ENCODE results near the gene QPRT.
"Not testable (repeated sequence)": the region's sequence is repeated elsewhere in the genome, so short reads cannot be mapped to it uniquely, and the experiment has no call there.

Gene QPRT

DNA sequence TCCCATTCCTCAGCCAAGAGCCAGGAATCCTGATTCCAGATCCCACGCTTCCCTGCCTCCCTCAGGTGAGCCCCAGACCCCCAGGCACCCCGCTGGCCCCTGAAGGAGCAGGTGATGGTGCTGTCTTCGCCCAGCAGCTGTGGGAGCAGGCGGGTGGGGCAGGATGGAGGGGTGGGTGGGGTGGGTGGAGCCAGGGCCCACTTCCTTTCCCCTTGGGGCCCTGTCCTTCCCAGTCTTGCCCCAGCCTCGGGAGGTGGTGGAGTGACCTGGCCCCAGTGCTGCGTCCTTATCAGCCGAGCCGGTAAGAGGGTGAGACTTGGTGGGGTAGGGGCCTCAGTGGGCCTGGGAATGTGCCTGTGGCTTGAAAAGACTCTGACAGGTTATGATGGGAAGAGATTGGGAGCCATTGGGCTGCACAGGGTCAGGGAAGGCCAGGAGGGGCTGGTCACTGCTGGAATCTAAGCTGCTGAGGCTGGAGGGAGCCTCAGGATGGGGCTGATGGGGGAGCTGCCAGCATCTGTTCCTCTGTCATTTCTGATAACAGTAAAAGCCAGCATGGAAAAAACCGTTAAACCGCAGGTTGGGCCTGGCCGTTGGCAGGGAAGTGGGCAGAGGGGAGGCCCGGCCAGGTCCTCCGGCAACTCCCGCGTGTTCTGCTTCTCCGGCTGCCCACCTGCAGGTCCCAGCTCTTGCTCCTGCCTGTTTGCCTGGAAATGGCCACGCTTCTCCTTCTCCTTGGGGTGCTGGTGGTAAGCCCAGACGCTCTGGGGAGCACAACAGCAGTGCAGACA, 15.8 kb upstream of the QPRT start, which contains the start of gene SPN:
Gene SPN (plus strand): TSS at position 232 of the 791 bp plus-strand sequence. CDS start 482 bp downstream, at position 714.
- no peak for DNase-seq

DNA sequence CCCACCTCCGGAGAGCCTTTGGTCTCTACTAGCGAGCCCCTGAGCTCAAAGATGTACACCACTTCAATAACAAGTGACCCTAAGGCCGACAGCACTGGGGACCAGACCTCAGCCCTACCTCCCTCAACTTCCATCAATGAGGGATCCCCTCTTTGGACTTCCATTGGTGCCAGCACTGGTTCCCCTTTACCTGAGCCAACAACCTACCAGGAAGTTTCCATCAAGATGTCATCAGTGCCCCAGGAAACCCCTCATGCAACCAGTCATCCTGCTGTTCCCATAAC, 15.2 kb upstream of the QPRT start:
- DNase-seq, result no peak

DNA sequence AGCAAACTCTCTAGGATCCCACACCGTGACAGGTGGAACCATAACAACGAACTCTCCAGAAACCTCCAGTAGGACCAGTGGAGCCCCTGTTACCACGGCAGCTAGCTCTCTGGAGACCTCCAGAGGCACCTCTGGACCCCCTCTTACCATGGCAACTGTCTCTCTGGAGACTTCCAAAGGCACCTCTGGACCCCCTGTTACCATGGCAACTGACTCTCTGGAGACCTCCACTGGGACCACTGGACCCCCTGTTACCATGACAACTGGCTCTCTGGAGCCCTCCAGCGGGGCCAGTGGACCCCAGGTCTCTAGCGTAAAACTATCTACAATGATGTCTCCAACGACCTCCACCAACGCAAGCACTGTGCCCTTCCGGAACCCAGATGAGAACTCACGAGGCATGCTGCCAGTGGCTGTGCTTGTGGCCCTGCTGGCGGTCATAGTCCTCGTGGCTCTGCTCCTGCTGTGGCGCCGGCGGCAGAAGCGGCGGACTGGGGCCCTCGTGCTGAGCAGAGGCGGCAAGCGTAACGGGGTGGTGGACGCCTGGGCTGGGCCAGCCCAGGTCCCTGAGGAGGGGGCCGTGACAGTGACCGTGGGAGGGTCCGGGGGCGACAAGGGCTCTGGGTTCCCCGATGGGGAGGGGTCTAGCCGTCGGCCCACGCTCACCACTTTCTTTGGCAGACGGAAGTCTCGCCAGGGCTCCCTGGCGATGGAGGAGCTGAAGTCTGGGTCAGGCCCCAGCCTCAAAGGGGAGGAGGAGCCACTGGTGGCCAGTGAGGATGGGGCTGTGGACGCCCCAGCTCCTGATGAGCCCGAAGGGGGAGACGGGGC, 14.7 kb upstream of the QPRT start:
- DNase-seq, result no peak

DNA sequence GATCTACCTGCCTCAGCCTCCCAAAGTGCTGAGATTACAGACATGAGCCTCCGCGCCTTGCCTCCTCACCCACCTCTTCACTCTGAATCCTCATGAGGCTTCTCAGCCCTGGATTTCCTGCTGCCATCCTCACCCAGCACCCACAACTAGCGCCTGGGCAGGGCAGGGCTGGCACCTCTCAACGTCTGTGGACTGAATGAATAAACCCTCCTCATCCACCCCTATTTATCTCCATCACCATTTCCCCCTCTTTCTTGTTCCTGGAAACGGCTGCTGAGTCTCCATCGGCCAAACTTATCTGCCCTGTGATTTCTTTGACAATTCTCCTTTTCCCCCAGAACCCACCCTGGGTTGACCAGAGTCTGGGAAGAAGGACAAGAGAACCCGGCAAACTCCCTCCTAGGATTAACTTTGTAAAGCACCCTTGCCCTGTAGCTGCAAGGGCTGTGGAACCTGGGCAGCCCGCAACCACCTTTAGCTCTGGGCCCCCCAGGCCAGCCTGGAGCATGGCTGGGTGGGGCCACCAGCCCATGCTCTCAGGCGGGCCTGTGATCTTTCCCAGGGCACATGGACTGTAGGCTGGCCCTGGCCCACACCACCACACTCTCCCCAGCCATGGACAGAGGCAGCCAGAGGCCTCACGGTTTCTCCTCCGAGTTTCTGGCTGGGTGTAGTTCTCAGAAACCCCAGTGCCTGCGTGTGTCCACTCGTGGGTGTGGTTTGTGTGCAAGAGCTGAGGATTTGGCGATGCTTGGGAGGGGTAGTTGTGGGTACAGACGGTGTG, 13.5 kb upstream of the QPRT start:
- no peak for DNase-seq

DNA sequence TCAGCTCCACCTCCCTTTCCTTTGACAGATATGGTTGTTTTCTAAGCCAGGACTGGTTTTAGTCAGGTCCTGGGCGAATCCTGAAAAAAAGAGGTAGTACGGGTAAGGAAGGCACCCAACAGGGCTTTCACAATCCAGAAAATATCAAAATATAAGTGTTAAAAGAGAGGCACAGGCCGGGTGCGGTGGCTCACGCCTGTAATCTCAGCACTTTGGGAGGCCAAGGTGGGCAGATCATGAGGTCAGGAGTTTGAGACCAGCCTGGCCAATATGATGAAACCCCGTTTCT, 11.7 kb upstream of the QPRT start:
- DNase-seq, result not testable (repeated sequence)

DNA sequence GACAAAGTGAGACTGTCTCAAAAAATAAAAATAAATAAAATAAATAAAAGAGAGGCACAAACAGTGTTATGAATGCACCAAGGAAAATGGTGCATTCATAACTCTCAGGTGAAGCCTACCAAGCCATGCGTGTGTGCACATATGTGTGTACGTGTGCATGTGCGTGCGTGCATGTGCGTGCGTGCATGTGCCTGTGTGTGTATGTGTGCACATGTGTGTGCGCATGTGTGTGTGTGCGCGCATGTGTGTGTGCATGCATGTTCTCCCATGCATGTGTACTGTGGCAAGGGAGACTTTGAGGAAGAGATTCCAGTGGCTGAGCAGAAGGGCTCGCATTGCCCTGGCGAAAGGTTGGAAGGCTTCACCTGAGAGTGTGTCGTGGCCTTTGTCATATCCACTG, 11.2 kb upstream of the QPRT start:
- no peak for DNase-seq

DNA sequence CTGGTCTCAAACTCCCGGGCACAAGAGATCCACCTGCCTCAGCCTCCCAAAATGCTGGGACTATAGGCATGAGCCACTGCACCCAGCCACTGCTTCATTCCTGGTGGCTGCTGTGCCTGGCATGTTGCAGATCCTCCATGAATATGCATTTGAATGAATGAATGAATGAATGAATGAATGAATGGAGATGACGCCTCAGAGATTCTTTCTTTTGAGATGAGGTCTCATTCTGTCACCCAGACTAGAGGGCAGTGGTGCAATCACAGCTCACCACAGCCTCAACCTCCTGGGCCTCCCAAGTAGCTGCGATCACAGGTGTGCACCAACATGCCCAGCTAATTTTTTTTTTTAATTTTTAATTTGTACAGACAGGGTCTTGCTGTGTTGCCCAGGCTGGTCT, 10.7 kb upstream of the QPRT start:
- DNase-seq, result no peak

DNA sequence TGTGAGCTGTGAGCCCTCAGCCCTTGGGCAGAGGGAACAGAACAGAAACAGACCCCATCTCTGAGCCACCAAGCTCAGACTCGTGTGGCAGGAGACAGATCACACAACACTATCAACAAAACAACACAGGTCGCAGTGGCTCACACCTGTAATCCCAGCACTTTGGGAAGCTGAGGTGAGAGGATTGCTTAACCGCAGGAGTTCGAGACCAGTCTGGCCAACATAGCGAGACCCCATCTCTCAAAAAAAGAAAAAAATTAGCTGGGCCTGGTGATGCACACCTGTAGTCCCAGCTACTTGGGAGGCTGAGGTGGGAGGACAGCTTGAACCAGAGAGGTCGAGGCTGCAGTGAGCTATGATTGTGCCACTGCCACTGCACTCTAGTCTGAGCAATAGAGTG, 5.5 kb upstream of the QPRT start:
- DNase-seq, result no peak

DNA sequence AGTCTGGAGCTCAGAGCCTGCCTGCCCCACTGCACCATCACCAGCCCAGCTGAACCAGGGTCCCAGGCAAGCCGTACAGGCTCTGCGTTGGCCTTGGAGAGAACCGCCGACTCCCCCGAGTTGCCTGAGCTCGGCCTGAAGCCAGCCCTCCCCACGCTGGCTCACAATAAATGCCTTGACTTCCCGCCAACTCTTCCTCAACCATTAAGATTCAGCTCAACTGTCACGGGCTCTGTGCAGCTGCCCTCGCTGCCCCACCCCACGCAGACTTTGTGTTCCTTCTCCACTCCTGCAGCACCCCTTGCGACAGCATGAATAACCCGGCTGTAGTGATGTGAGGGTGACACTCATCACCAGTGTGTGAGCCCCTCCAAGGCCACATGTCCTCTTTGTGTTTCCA, 4.8 kb upstream of the QPRT start:
- no peak for DNase-seq

DNA sequence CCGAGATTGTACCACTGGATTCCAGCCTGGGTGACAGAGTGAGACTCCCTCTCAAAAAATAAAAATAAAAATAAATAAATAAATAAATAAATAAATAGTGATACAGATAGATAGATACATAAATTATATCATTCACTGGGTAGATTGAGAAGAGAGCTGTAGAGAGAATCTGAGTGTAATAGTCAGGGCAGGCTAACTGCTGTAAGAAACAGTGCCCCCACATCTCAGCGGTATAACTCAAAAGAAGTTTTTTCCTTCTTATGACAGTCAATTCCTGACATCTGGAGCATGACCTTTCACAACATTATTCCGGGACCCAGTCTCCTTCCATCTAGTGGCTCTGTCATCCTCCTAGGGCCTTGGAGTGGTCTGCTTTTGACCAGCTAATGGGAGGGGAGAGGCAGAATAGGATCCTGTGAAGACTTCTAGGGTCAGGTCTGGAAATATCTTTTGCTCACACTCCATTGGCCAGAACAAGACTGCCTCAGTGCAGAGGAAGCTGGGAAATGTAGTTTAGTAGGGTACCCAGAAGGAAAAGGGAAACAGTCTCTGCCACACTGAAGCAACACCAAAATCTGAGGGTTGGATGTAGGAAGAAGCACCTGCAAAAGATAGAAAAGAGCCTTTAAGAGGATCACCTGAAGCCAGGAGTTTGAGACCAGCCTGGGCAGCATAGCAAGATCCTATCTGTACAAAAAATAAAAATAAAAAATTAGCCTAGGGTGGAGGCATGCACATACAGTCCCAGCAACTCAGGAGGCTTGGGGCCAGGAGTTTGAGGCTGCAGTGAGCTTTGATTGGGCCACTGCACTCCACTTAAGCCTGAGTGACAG, 3.0 kb upstream of the QPRT start:
- DNase-seq, result no peak

DNA sequence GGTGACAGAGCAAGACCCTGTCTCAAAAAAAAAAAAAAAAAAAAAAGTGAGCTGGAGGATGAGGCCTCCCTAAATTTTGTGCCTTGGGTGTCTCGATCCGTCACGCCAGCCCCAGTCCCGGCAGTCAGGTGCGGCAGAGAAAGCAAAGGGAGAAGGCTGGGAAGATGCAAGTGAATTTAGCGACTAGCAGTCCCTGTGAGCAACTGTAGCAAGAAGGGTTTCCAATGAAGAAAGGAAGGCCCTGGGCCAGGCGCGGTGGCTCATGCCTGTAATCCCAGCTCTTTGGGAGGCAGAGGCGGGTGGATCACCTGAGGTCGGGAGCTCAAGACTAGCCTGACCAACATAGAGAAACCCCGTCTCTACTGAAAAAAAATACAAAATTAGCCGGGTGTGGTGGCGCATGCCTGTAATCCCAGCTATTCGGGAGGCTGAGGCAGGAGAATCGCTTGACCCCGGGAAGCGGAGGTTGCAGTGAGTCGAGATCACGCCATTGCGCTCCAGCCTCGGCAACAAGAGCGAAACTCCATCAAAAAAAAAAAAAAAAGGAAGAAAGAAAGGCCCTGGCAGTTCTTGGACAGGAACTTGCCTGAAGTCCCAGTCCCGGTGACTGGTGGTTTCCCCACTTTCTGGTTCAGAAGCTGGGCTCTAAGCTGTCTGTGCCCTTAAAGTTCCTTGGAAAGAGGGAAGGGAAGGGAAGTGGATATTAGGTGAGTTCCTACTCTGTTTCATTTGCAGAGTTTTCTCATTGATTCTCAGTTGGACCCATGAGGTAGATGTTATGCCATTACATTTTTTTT, 1.8 kb upstream of the QPRT start:
- no peak for DNase-seq

DNA sequence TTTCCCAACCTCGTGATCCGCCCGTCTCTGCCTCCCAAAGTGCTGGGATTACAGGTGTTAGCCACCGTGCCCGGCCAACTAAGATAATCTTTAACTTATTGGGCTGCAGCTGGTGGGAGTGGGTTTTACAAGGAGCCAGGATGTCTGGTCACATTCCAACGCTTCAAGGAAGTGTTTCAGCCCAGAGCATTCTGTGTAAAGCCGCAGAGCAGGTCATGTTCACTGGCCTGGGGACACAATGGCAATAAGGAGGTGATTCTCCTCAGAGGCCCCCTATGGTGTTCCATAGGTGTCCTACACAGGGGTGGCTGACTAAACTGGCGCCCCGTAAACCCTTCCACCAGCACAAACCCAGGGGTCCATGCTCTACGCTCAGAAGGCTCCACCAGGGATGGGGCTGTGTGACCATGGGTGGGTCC, 1.2 kb downstream of the QPRT start:
- no peak for DNase-seq

DNA sequence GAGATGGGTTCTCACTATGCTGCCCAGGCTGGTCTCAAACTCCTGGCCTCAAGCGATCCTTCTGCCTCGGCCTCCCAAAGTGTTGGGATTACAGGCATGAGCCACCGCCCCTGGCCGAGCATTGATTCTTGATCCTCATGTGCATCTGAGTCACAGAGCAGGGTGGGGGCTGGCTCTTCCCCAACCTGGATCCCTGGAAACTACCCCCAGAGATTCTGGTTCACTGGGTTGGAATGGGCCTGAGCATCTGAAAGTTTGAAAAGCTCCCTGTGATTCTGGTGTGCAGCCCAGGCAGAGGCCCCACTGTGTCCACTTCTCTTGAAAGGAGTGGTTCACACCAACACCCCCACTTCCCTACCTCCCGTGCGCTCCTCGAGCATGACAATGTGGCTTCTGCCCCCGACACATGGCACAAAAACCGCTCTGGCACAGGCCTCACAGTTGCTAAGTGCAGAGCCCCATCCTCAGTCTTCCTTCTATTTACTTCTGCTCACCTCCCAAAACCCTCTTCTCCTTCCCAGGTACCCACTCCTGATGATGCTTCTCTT, 4.6 kb downstream of the QPRT start:
- no peak for DNase-seq

DNA sequence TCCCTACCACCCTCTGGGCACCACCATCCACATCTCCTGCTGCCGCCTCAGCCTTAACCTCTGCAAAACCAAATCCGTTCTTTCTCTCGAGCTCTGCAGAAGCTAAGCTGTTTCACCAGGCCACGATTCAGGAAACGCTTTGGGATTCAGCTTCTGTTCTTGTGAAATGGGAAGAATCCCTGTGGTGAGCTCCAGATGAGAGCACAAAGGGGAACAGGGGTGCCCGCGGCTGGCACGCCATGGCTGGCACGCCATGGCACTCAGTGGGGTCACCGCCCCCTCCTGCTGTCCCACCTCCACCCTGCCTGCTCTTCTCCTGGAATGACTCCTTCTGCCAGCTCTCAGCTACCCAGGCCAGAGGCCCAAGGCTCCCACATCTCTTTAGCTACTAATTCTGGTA, 5.7 kb downstream of the QPRT start:
- no peak for DNase-seq

DNA sequence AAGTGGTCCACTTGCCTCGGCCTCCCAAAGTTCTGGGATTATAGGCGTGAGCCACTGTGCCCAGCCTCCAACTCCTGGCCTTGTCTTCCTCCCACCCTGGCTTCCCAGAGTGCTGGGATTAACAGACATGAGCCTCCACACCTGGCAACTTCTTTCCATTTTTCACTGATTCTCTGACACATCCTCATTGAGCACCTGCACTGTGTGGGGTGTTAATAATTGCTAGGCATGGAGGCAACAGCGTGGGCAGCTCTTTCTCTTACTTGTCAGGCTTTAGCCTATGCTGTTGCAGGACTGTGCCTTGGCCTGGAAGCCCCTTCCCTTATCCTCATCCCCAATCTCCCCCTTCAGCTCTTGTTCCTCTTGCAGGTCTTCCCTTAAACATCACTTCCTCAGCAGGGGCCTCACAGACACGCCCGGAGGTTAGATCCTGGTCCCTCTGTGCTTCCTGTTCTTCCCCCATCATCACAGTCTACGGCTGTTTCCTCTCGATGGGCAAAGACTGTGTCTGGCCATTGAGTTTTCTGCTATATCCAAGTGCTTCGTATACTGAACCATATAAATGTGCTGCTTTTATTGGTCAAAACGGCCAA, 7.9 kb downstream of the QPRT start:
- no peak for DNase-seq

DNA sequence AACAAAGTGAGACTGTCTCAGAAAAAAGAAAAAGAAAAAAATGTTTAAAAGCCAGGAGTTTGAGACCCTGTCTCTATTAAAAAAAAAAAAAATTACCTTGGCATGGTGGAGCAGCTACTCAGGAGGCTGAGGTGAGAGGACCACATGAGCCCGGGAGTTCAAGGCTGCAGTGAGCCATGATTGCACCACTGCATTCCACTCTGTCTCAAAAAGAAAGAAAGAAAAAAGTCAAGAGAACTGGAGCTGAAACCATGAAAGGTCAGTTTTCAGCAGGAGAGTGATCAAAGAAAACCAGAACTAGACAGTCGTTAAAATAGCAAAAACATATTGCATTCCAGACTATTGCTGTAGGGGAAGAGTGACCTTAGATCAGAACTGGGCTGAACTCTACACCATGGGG, 8.8 kb downstream of the QPRT start:
- DNase-seq, result no peak

DNA sequence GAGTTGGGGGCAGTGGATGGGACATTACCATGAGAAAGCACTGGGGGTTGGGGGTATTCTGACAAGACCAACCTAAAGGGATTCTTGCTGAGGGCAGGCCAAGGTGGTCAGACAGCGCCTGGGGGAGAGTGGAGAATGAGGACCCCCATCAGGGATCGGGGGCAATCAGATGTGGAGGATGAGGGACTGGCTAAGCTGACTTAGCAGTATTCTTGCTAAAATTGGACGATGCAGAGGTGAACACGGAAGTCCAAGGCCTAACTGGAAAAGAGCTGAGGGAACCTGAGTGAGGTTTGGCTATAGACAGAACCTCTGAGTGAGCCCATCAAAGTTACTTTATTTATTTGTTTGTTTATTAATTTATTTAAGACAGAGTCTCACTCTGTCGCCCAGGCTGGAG, 9.2 kb downstream of the QPRT start:
- DNase-seq, result no peak

DNA sequence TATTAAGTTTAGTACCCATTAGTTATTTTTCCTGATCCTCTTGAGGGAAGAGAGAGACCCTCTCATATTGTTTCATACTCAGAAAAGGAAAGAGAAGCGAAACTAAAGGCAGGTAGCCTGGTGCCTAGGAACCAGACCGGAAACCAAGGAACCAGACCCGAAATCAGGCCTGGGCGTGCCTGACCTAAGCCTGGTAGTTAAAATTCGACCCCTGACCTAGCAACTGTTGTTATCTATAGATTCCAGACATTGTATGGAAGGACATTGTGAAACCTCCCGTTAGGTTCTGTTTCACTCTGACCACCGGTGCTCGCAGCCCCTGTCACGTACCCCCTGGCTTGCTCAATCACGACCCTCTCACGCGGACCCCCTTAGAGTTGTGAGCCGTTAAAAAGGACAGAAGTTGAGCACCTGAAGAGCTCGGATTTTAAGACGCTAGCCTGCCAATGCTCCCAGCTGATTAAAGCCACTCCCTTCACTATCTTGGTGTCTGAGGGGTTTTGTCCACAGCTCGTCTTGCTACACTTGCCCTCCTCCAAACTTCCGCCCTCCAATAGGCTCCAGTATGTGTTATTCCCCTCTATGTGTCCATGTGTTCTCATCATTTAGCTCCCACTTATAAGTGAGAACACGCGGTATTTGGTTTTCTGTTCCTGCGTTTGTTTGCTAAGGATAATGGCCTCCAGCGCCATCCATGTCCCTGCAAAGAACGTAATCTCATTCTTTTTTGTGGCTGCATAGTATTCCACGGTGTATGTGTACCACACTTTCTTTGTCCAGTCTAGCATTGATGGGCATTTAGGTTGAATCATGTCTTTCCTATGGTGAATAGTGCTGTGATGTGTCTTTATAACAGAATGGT, 10.7 kb downstream of the QPRT start:
- not testable (repeated sequence) for DNase-seq

DNA sequence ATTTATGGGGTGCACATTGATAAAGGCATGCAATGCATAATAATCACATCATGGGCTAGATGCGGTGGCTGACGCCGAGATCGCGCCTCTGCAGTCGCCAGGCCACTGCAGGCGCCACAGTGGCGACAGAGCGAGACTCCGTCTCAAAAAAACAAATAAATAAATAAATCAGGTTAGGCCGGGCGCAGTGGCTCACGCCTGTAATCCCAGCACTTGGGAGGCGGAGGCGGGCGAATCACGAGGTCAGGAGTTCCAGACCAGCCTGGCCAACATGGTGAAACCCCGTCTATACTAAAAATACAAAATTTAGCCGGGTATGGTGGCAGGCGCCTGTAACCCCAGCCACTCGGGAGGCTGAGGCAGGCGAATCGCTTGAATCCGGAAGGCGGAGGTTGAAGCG, 13.6 kb downstream of the QPRT start:
- not testable (repeated sequence) for DNase-seq
